Measurements from ENCODE around the gene ACP5. TPM values are rescaled to one million over a fixed set of nuclear protein-coding genes. Genes with fewer than 3 reads are reported as not detected.

Gene ACP5
- total RNA-seq, 1 experiment from 2014 or later = 0.85 TPM

DNA sequence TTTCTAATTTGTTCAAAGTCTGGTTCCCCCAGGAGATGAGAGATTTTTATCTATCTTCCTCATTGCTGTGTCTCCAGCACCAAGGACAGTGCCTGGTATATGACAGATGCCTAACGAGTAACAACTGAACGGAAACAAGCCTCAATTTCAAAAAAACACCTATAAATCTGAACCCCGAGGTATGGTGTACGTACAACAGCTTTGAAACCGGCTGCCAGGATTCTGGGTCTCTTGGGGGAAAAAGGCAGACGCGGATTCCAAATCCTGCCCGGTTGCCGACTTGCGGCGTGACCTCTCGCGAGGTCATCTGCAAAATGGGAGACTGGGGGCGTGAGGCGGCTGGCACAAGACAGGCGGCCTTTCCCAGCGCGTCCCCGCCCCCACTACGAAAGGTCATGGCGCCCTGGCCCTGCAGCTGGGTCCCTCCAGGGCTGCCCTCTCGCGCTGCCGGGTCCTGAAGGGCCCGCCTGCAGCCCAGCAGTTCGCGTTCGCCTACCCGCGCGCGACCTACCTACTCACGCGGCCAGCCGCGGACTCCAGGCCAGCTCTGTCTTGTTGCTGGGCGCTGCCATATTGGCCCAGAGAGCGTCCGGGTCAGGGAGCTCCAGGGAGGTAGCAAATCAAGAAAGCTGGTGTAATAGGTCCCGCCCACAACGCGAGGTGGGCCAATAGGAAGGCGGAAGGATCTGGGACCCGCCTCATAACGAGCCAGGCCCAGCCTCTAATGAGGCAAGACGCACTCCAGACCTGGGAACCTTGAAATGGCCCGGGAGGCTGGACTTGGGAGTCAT lies 48.7 kb downstream of the ACP5 start, which contains the start of gene ECSIT:
ECSIT (minus strand) TSS at position 584 of the 791 bp plus-strand sequence. CDS start 9,964 bp downstream, outside the sequence.
- Histone ChIP-seq H3K4me1 (ENCODE audit: control insufficient read depth, insufficient read depth, low read length) (peaks cover 5% of the 10 kb centered on the region), H3K27me3 (ENCODE audit: control insufficient read depth, insufficient read depth, low read length) (no peaks in the 10 kb centered on the region), H3K4me3 (ENCODE audit: low read depth in 2 of 2, low read length in 2 of 2) (peak within 1 kb of the TSS; percentile 84 to 93), H3K27ac (ENCODE audit: low read length) (peak within 1 kb of the TSS; percentile 88), H3K9me3 (ENCODE audit: control insufficient read depth, insufficient read depth, low read depth, low read length) (no peaks in the 10 kb centered on the region), H3K36me3 (ENCODE audit: control insufficient read depth, insufficient read depth, low read length) (no peaks in the 10 kb centered on the region; the same call in 1 of the 2 replicates)
- peak; percentile 91 for DNase-seq (ENCODE audit: low read depth, low spot score)
- CTCF ChIA-PET = interaction anchor here (0.6 kb wide), 1 partner anchor 85 kb away, joined by 4 read pairs; no protein-coding TSS in a partner anchor
- POLR2A ChIA-PET = interaction anchor here (0.8 kb wide), 1 partner anchor 151 kb away, joined by 5 read pairs; no protein-coding TSS in a partner anchor
- TF ChIP-seq POLR2AphosphoS5 (IDR thresholded peaks at IDR 0.05; ENCODE audit: low read depth, low read length) = no peak; the same call in 1 of the 2 replicates
- peak; percentile 89; the same call in 1 of the 2 replicates for TF ChIP-seq SIN3A (IDR thresholded peaks at IDR 0.05; ENCODE audit: borderline replicate concordance, insufficient read depth, low read depth, low read length)
- 0 out of 2 replicates have a peak, but pooled peaks have one; percentile 22 for TF ChIP-seq TCF7L2 (IDR thresholded peaks at IDR 0.05; ENCODE audit: low read depth, low read length)
- TF ChIP-seq, protein P1, sequence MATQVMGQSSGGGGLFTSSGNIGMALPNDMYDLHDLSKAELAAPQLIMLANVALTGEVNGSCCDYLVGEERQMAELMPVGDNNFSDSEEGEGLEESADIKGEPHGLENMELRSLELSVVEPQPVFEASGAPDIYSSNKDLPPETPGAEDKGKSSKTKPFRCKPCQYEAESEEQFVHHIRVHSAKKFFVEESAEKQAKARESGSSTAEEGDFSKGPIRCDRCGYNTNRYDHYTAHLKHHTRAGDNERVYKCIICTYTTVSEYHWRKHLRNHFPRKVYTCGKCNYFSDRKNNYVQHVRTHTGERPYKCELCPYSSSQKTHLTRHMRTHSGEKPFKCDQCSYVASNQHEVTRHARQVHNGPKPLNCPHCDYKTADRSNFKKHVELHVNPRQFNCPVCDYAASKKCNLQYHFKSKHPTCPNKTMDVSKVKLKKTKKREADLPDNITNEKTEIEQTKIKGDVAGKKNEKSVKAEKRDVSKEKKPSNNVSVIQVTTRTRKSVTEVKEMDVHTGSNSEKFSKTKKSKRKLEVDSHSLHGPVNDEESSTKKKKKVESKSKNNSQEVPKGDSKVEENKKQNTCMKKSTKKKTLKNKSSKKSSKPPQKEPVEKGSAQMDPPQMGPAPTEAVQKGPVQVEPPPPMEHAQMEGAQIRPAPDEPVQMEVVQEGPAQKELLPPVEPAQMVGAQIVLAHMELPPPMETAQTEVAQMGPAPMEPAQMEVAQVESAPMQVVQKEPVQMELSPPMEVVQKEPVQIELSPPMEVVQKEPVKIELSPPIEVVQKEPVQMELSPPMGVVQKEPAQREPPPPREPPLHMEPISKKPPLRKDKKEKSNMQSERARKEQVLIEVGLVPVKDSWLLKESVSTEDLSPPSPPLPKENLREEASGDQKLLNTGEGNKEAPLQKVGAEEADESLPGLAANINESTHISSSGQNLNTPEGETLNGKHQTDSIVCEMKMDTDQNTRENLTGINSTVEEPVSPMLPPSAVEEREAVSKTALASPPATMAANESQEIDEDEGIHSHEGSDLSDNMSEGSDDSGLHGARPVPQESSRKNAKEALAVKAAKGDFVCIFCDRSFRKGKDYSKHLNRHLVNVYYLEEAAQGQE (IDR thresholded peaks at IDR 0.05; ENCODE audit: insufficient read depth in 1 of 2, low read depth in 2 of 2, low read length in 1 of 2) = peak; percentile 90 to 97
- TF ChIP-seq, protein P2, sequence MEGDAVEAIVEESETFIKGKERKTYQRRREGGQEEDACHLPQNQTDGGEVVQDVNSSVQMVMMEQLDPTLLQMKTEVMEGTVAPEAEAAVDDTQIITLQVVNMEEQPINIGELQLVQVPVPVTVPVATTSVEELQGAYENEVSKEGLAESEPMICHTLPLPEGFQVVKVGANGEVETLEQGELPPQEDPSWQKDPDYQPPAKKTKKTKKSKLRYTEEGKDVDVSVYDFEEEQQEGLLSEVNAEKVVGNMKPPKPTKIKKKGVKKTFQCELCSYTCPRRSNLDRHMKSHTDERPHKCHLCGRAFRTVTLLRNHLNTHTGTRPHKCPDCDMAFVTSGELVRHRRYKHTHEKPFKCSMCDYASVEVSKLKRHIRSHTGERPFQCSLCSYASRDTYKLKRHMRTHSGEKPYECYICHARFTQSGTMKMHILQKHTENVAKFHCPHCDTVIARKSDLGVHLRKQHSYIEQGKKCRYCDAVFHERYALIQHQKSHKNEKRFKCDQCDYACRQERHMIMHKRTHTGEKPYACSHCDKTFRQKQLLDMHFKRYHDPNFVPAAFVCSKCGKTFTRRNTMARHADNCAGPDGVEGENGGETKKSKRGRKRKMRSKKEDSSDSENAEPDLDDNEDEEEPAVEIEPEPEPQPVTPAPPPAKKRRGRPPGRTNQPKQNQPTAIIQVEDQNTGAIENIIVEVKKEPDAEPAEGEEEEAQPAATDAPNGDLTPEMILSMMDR (IDR thresholded peaks at IDR 0.05) = no peak
- in situ Hi-C loops (cut with HindIII; ENCODE audit: low pct_unique_long_range_greater_than_20kb, low sequenced_read_pairs) (no loop called here), intact Hi-C loops (cut with micrococcal nuclease; ENCODE audit: unreplicated experiment) (no loop called here)
- peak; percentile 97 for ATAC-seq
- TSS peak; percentile 92 for BruUV-seq (replicated peaks)

Other genes with a start within 250 kb of the ACP5 start
- gene RAB3D, start 238.0 kb downstream of the ACP5 start, total RNA-seq (2021; ENCODE audit: unreplicated experiment) = 46.6 TPM
- gene TMEM205, start 231.4 kb downstream of the ACP5 start, total RNA-seq (2021; ENCODE audit: unreplicated experiment) = 133 TPM
- gene CCDC159, start 231.1 kb downstream of the ACP5 start, total RNA-seq (2021; ENCODE audit: unreplicated experiment) = 46.6 TPM
- 43.3 TPM for gene PLPPR2, start 222.2 kb downstream of the ACP5 start, total RNA-seq (2021; ENCODE audit: unreplicated experiment)
- gene SWSAP1, start 203.0 kb downstream of the ACP5 start, total RNA-seq (2021; ENCODE audit: unreplicated experiment) = 3.1 TPM
- gene EPOR, start 193.3 kb downstream of the ACP5 start, total RNA-seq (2021; ENCODE audit: unreplicated experiment) = 16.4 TPM
- 22.6 TPM for gene RGL3, start 158.3 kb downstream of the ACP5 start, total RNA-seq (2021; ENCODE audit: unreplicated experiment)
- 1.9 TPM for gene ODAD3, start 142.5 kb downstream of the ACP5 start, total RNA-seq (2021; ENCODE audit: unreplicated experiment)
- gene PRKCSH, start 142.0 kb downstream of the ACP5 start, total RNA-seq (2021; ENCODE audit: unreplicated experiment) = 399 TPM
- gene ELAVL3, start 96.6 kb downstream of the ACP5 start, total RNA-seq (2021; ENCODE audit: unreplicated experiment) = not detected
- gene ZNF653, start 71.8 kb downstream of the ACP5 start, total RNA-seq (2021; ENCODE audit: unreplicated experiment) = 10.4 TPM
- gene ECSIT, start 48.5 kb downstream of the ACP5 start, total RNA-seq (2021; ENCODE audit: unreplicated experiment) = 39.4 TPM
- 0.98 TPM for gene CNN1, start 38.8 kb downstream of the ACP5 start, total RNA-seq (2021; ENCODE audit: unreplicated experiment)
- 62.2 TPM for gene ELOF1, start 18.4 kb downstream of the ACP5 start, total RNA-seq (2021; ENCODE audit: unreplicated experiment)
- 10.7 TPM for gene ZNF627, start 19.8 kb upstream of the ACP5 start, total RNA-seq (2021; ENCODE audit: unreplicated experiment)
- gene ZNF823, start 161.3 kb upstream of the ACP5 start, total RNA-seq (2021; ENCODE audit: unreplicated experiment) = 5.0 TPM
- 2.8 TPM for gene ZNF441, start 189.4 kb upstream of the ACP5 start, total RNA-seq (2021; ENCODE audit: unreplicated experiment)
- 0.98 TPM for gene ZNF491, start 220.9 kb upstream of the ACP5 start, total RNA-seq (2021; ENCODE audit: unreplicated experiment)
- 12.9 TPM for gene ZNF440, start 236.6 kb upstream of the ACP5 start, total RNA-seq (2021; ENCODE audit: unreplicated experiment)

Measured in Panc1 (cell line).